H9 (cell line): Measurements from ENCODE around the gene ATAD1. TPM values are rescaled to one million over a fixed set of nuclear protein-coding genes. Genes with fewer than 3 reads are reported as not detected.

Source experiments
- DNase-seq: peaks from one replicate; pipeline ENCODE4 v3.0.0-alpha.2; 2017
- H2AFZ ChIP-seq: one replicate; pipeline ENCODE4 v1.6.1; 2013; ENCODE audit warnings: mild to moderate bottlenecking, low read length, control low read depth, moderate library complexity
- H2AK5ac ChIP-seq: 2 replicates; pipeline ENCODE4 v1.6.1; 2013; ENCODE audit warnings: low read length, control low read depth, mixed read lengths; ENCODE audit not compliant: insufficient read length
- H2BK120ac ChIP-seq: one replicate; pipeline ENCODE4 v1.6.1; 2013; ENCODE audit warnings: low read depth, mild to moderate bottlenecking, low read length, control low read depth, inconsistent platforms; ENCODE audit not compliant: poor library complexity, severe bottlenecking
- H2BK12ac ChIP-seq: 2 replicates; pipeline ENCODE4 v1.6.1; 2013; ENCODE audit warnings: low read length, control low read depth, mixed read lengths, low read depth; ENCODE audit not compliant: insufficient read length
- H2BK15ac ChIP-seq: 2 replicates; pipeline ENCODE4 v1.6.1; 2013; ENCODE audit warnings: low read depth, low read length, control low read depth
- H2BK20ac ChIP-seq: one replicate; pipeline ENCODE4 v1.6.1; 2013; ENCODE audit warnings: low read depth, mild to moderate bottlenecking, low read length, control low read depth, inconsistent platforms; ENCODE audit not compliant: poor library complexity, severe bottlenecking
- H2BK5ac ChIP-seq: 2 replicates; pipeline ENCODE4 v1.6.1; 2013; ENCODE audit warnings: low read length, control low read depth, mixed read lengths; ENCODE audit not compliant: insufficient read length
- H3K14ac ChIP-seq: 2 replicates; pipeline ENCODE4 v1.6.1; 2013; ENCODE audit warnings: low read length, control low read depth; ENCODE audit not compliant: insufficient read depth
- H3K18ac ChIP-seq: 2 replicates; pipeline ENCODE4 v1.6.1; 2013; ENCODE audit warnings: low read depth, mild to moderate bottlenecking, mixed read lengths, low read length, control low read depth; ENCODE audit not compliant: insufficient read length
- H3K23ac ChIP-seq: 2 replicates; pipeline ENCODE4 v1.6.1; 2013; ENCODE audit warnings: low read length, control low read depth, mixed read lengths, low read depth; ENCODE audit not compliant: insufficient read length
- H3K23me2 ChIP-seq: 2 replicates; pipeline ENCODE4 v1.6.1; 2013; ENCODE audit warnings: low read depth, mild to moderate bottlenecking, mixed read lengths, low read length, control low read depth; ENCODE audit not compliant: insufficient read length, poor library complexity, severe bottlenecking
- H3K27ac ChIP-seq: 2 replicates; pipeline ENCODE4 v1.5.1; 2013; ENCODE audit warnings: low read length, control low read depth, mixed read lengths, low read depth; ENCODE audit not compliant: insufficient read length
- H3K27me3 ChIP-seq: 2 replicates; pipeline ENCODE4 v1.6.1; 2013; ENCODE audit warnings: low read length, control low read depth, inconsistent platforms; ENCODE audit not compliant: insufficient read depth
- H3K4ac ChIP-seq: 2 replicates; pipeline ENCODE4 v1.6.1; 2013; ENCODE audit warnings: low read depth, mild to moderate bottlenecking, control low read depth, inconsistent platforms, low read length, moderate library complexity
- H3K4me1 ChIP-seq: 2 replicates; pipeline ENCODE4 v1.6.1; 2013; ENCODE audit warnings: low read length, control low read depth, inconsistent platforms; ENCODE audit not compliant: insufficient read depth
- H3K4me2 ChIP-seq: 2 replicates; pipeline ENCODE4 v1.6.1; 2013; ENCODE audit warnings: low read length, control low read depth, mixed read lengths; ENCODE audit not compliant: insufficient read length, insufficient read depth
- H3K56ac ChIP-seq: 2 replicates; pipeline ENCODE4 v1.6.1; 2013; ENCODE audit warnings: low read depth, mild to moderate bottlenecking, mixed read lengths, low read length, control low read depth; ENCODE audit not compliant: insufficient read length
- H3K79me1 ChIP-seq: 2 replicates; pipeline ENCODE4 v1.6.1; 2013; ENCODE audit warnings: low read depth, mild to moderate bottlenecking, moderate library complexity, low read length, control low read depth, inconsistent platforms; ENCODE audit not compliant: insufficient read depth, poor library complexity, severe bottlenecking
- H3K79me2 ChIP-seq: 2 replicates; pipeline ENCODE4 v1.6.1; 2013; ENCODE audit warnings: low read length, control low read depth, inconsistent platforms; ENCODE audit not compliant: insufficient read depth
- H3K9ac ChIP-seq: 2 replicates; pipeline ENCODE4 v1.6.1; 2013; ENCODE audit warnings: low read length, control low read depth, mixed read lengths; ENCODE audit not compliant: insufficient read length; ENCODE audit errors: extremely low read depth
- H3K9me3 ChIP-seq: one replicate; pipeline ENCODE4 v1.6.1; 2013; ENCODE audit warnings: low read depth, low read length, inconsistent platforms; ENCODE audit not compliant: control insufficient read depth
- H3T11ph ChIP-seq: one replicate; pipeline ENCODE4 v1.6.1; 2013; ENCODE audit warnings: mild to moderate bottlenecking, low read length, control low read depth, inconsistent platforms
- H4K20me1 ChIP-seq: one replicate; pipeline ENCODE4 v1.6.1; 2013; ENCODE audit not compliant: control insufficient read depth, insufficient read length, insufficient read depth
- H4K5ac ChIP-seq: 2 replicates; pipeline ENCODE4 v1.6.1; 2013; ENCODE audit warnings: low read depth, mild to moderate bottlenecking, mixed read lengths, low read length, control low read depth; ENCODE audit not compliant: insufficient read length
- H4K8ac ChIP-seq: replicated peaks from 2 replicates; pipeline ENCODE4 v1.6.1; 2013; ENCODE audit warnings: low read length, control low read depth, mixed read lengths, low read depth; ENCODE audit not compliant: insufficient read length
- H4K91ac ChIP-seq: 2 replicates; pipeline ENCODE4 v1.6.1; 2013; ENCODE audit warnings: low read depth, mild to moderate bottlenecking, moderate library complexity, mixed read lengths, low read length, control low read depth; ENCODE audit not compliant: insufficient read length
- H3K27ac Mint-ChIP-seq, 3 experiments: 2 replicates in 2 of 3; 3 replicates in 1 of 3; pipeline ENCODE4 v1.8.0; 2020 to 2021; ENCODE audit warnings: mixed read lengths in 3 of 3, mild to moderate bottlenecking in 1 of 3, moderate library complexity in 1 of 3
- H3K27me3 Mint-ChIP-seq: 2 replicates; pipeline ENCODE4 v1.8.0; 2021; ENCODE audit warnings: low read depth, mild to moderate bottlenecking, moderate library complexity, mixed read lengths
- H3K36me3 Mint-ChIP-seq, 3 experiments: 2 replicates in 2 of 3; 3 replicates in 1 of 3; pipeline ENCODE4 v1.8.0; 2020 to 2021; ENCODE audit warnings: low read depth in 3 of 3, mixed read lengths in 3 of 3; ENCODE audit not compliant: insufficient read depth in 1 of 3
- H3K4me1 Mint-ChIP-seq, 2 experiments: 2 replicates each; pipeline ENCODE4 v1.8.0; 2020; ENCODE audit warnings: mixed read lengths in 2 of 2
- H3K4me3 Mint-ChIP-seq, 2 experiments: 2 replicates in 1 of 2; 3 replicates in 1 of 2; pipeline ENCODE4 v1.8.0; 2020 to 2021; ENCODE audit warnings: mild to moderate bottlenecking in 2 of 2, mixed read lengths in 2 of 2, moderate library complexity in 1 of 2
- H3K9me3 Mint-ChIP-seq, 2 experiments: 2 replicates in 1 of 2; 3 replicates in 1 of 2; pipeline ENCODE4 v1.8.0; 2020; ENCODE audit warnings: mild to moderate bottlenecking in 2 of 2, mixed read lengths in 2 of 2, moderate library complexity in 1 of 2
- CTCF ChIP-seq: fragments of 200-600 bp; sonication (generic); conservative IDR thresholded peaks from 3 replicates; pipeline ENCODE4 v1.8.0; 2021; ENCODE audit warnings: antibody characterized with exemption, mild to moderate bottlenecking
- WGBS: extraction: QIAGEN DNeasy Blood & Tissue Kit; methylation state at CpG from one replicate; pipeline ENCODE4 v1.1.7; 2013; ENCODE audit warnings: missing lambda C conversion rate, low lambda C conversion rate, mixed read lengths; ENCODE audit not compliant: insufficient read length; ENCODE audit errors: extremely low coverage; 5-methylcytosine and 5-hydroxymethylcytosine counted together
- total RNA-seq: library from RNA; stranded (reverse); gene quantifications from 2 replicates; pipeline ENCODE4 v1.2.1, GENCODE V29; 2021

The ATAD1 gene
- total RNA-seq, 1 experiment from 2014 or later: 38.7 TPM

DNA sequence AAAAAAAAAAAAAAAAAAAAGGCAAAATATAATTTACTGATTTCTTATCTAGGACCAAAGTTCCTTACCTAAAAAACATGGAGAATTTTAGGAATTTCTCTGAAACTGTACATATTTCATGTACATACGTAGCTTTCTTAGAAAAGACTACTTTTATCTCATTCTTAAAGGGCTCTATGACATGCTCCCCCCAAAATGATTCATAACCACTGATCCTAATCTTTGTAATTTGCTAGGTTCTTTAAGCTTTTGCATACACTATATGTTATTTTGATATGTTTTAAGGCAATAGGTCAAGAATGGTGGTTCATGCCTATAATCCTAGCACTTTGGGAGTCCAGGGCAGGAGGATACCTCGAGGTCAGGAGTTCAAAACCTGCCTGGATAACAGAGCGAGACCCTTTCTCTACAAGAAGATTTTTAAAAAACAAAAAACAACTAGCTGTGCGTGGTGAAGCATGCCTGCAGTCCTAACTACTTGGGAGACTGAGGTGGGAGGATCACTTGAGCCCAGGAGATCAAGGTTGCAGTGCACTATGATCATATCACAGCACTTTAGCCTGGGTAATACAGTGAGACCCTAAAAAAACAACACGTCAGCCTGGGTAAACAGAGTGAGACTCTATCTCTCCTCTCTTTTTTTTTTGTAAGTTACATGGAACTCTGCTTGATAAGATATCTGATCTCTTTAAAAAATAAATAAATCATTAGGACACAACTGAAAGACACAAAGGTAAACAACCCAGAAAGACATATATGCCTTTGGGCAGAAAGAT lies 54.8 kb downstream of the ATAD1 start:
- Histone ChIP-seq H3K27me3 (no peaks in the 10 kb centered on the region), H3K79me2 (no peaks in the 10 kb centered on the region), H3K4ac (no peak overlapping the region), H2BK15ac (no peak overlapping the region), H3K23me2 (no peaks in the 10 kb centered on the region), H4K91ac (no peak overlapping the region), H2BK12ac (no peak overlapping the region), H4K8ac (no peak overlapping the region), H4K5ac (no peak overlapping the region), H3K14ac (no peak overlapping the region), H2BK20ac (no peak overlapping the region), H2AK5ac (no peak overlapping the region), H2AFZ (no peak overlapping the region), H3K9ac (no peak overlapping the region), H3K4me2 (no peak overlapping the region), H2BK5ac (no peak overlapping the region), H3K79me1 (no peaks in the 10 kb centered on the region), H4K20me1 (no peaks in the 10 kb centered on the region), H3T11ph (no peak overlapping the region), H3K27ac (no peak overlapping the region), H3K23ac (no peak overlapping the region), H3K4me1 (no peaks in the 10 kb centered on the region; the same call in 1 of the 2 replicates), H3K56ac (no peak overlapping the region), H3K9me3 (no peaks in the 10 kb centered on the region), H2BK120ac (no peak overlapping the region), H3K18ac (no peak overlapping the region)
- WGBS: no CpG with 5 or more reads among the region's 5 CpGs
- Mint-ChIP-seq H3K27me3 (no peaks in the 10 kb centered on the region), H3K4me1 (peaks cover 11 to 12% of the 10 kb centered on the region in 2 experiments), H3K27ac (no peak overlapping the region), H3K9me3 (no peaks in the 10 kb centered on the region), H3K36me3 (peaks cover 12 to 32% (median 25%) of the 10 kb centered on the region in 3 experiments), H3K4me3 (no peak overlapping the region)
- no peak for TF ChIP-seq CTCF
- DNase-seq: no peak
